WTC11 (cell line): ENCODE measurements around the gene ANKRD11.

Experiments
- ATF2 ChIP-seq: sonication (generic); formaldehyde crosslinking; IDR thresholded peaks from 2 replicates; pipeline ENCODE4 v1.8.1; 2022; ENCODE audit warnings: low read depth, missing genetic modification reagents, borderline replicate concordance
- CTCF ChIP-seq: fragments of 200-600 bp; IDR thresholded peaks from 2 replicates; pipeline ENCODE4 v1.8.0; 2022; ENCODE audit warnings: antibody characterized with exemption
- E2F5 ChIP-seq: sonication (generic); formaldehyde crosslinking; IDR thresholded peaks from 2 replicates; pipeline ENCODE4 v1.8.1; 2022; ENCODE audit warnings: mild to moderate bottlenecking, moderate library complexity, missing genetic modification reagents
- HMGXB4 ChIP-seq: sonication (generic); formaldehyde crosslinking; IDR thresholded peaks from 2 replicates; pipeline ENCODE4 v1.8.1; 2023; ENCODE audit warnings: mild to moderate bottlenecking, moderate library complexity, missing genetic modification reagents
- NR3C1 ChIP-seq: sonication (generic); formaldehyde crosslinking; conservative IDR thresholded peaks from 2 replicates; pipeline ENCODE4 v1.8.1; 2023; ENCODE audit warnings: low read depth, mild to moderate bottlenecking, missing genetic modification reagents
- SP1 ChIP-seq: sonication (generic); formaldehyde crosslinking; conservative IDR thresholded peaks from 2 replicates; pipeline ENCODE4 v1.8.1; 2022; ENCODE audit warnings: missing genetic modification reagents
- TCF7 ChIP-seq: sonication (generic); formaldehyde crosslinking; IDR thresholded peaks from 2 replicates; pipeline ENCODE4 v1.8.0; 2022; ENCODE audit warnings: mild to moderate bottlenecking, low read depth, missing genetic modification reagents, moderate library complexity
- ZBTB21 ChIP-seq: sonication (generic); formaldehyde crosslinking; IDR thresholded peaks from 2 replicates; pipeline ENCODE4 v1.8.1; 2023; ENCODE audit warnings: mild to moderate bottlenecking, missing genetic modification reagents, borderline replicate concordance

- TF ChIP-seq CTCF, result no peak
- no peak for TF ChIP-seq ZBTB21 (CRISPR knock-in tag)
- TF ChIP-seq HMGXB4 (CRISPR knock-in tag), result no peak
- no peak for TF ChIP-seq E2F5 (CRISPR knock-in tag)
- TF ChIP-seq TCF7 (CRISPR knock-in tag), result no peak
- no peak for TF ChIP-seq NR3C1
- no peak for TF ChIP-seq SP1 (CRISPR knock-in tag)
- no peak for TF ChIP-seq ATF2 (CRISPR knock-in tag)
Observed at GRCh38 chr16:89334050-89334449, 156.3 kb downstream of the ANKRD11 start.
